Lower lobe of right lung (tissue), 2 donors: ENCODE results near the gene UBAC2. TPM values are rescaled to one million over a fixed set of nuclear protein-coding genes. Genes with fewer than 3 reads are reported as not detected.

Experiments
- ATAC-seq, 2 donors: fragments of 200-7000 bp; cut with Tn5 transposase; one replicate each; pipeline ENCODE4 v1.9.1; 2020 to 2022; ENCODE audit warnings: mild to moderate bottlenecking in 2 of 2, moderate library complexity in 2 of 2
- DNase-seq: peaks from one replicate; pipeline ENCODE4 v3.0.0-alpha.2; 2020
- H3K27ac ChIP-seq: fragments of 200-600 bp; one replicate; pipeline ENCODE4 v1.8.0; 2022
- H3K27me3 ChIP-seq: fragments of 200-600 bp; one replicate; pipeline ENCODE4 v1.8.0; 2022; ENCODE audit warnings: low read depth
- H3K36me3 ChIP-seq: fragments of 200-600 bp; one replicate; pipeline ENCODE4 v1.8.0; 2022; ENCODE audit warnings: mild to moderate bottlenecking
- H3K4me1 ChIP-seq: fragments of 200-600 bp; one replicate; pipeline ENCODE4 v1.8.0; 2022
- H3K4me3 ChIP-seq: fragments of 200-600 bp; one replicate; pipeline ENCODE4 v1.8.0; 2022; ENCODE audit warnings: mild to moderate bottlenecking
- H3K9me3 ChIP-seq: fragments of 200-600 bp; one replicate; pipeline ENCODE4 v1.8.0; 2022
- intact Hi-C: fragments of 100-400 bp; cut with DNase I; formaldehyde crosslinking; loops from one replicate; pipeline ENCODE4 v1.11.0; 2022
- total RNA-seq: library from RNA; stranded (reverse); fragmentation: NEBNext Ultra II Directional; extraction: Animal tissue kit (Norgen Biotek cat#: 25700); gene quantifications from one replicate; pipeline ENCODE4 v1.2.1, GENCODE V29; 2021
- TF ChIP-seq, protein P1 (sequence below): fragments of 200-600 bp; IDR thresholded peaks from one replicate; pipeline ENCODE4 v1.8.0; 2022; ENCODE audit warnings: antibody characterized with exemption, mild to moderate bottlenecking
- donor health status: DM: no; HTN: yes; CAD: no; lungs with severe emphysema.

Gene UBAC2
- total RNA-seq, 1 donor from 2014 or later, result 44.5 TPM

DNA sequence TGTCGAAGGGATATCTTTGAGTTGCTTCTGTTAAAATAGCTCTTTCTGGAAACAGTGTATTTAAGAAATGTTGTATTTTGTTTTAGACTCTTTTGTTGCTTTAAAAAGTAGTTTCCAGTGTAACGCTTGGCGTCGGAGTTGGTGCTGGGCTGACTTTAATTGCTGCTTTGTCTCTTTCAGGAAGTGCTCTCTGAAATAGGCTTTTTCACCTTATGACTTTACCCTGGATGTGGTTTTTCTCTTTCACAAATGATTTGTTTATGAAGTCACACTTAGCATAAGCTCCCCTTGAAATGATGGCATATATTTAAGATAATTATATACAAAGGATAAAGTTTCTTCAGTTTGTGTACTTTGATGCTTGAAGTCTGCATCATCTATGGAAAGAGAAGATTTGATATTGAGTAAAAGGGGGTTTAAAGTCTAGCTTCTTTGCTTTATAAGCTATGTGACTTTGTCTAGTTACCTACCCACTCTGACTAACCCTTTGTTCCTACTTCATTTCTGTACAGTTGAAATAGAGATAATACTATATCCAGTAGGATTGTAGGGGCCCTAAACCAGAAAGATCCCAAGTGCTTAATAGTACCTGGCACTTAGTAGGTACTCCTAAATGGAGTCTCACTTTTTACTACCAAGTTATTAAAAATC, 57.7 kb downstream of the UBAC2 start, which contains the start of gene GPR18:
GPR18 (minus strand) TSS at position 170 of the 651 bp plus-strand sequence. CDS start 2,507 bp downstream, outside the sequence.
- TF ChIP-seq, protein P1, sequence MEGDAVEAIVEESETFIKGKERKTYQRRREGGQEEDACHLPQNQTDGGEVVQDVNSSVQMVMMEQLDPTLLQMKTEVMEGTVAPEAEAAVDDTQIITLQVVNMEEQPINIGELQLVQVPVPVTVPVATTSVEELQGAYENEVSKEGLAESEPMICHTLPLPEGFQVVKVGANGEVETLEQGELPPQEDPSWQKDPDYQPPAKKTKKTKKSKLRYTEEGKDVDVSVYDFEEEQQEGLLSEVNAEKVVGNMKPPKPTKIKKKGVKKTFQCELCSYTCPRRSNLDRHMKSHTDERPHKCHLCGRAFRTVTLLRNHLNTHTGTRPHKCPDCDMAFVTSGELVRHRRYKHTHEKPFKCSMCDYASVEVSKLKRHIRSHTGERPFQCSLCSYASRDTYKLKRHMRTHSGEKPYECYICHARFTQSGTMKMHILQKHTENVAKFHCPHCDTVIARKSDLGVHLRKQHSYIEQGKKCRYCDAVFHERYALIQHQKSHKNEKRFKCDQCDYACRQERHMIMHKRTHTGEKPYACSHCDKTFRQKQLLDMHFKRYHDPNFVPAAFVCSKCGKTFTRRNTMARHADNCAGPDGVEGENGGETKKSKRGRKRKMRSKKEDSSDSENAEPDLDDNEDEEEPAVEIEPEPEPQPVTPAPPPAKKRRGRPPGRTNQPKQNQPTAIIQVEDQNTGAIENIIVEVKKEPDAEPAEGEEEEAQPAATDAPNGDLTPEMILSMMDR, result no peak
- ATAC-seq, result peak in 1 of 2 donors; percentile 61
- no peaks in the 10 kb centered on the region for H3K27me3 ChIP-seq
- H3K4me1 ChIP-seq, result no peaks in the 10 kb centered on the region
- no peak for DNase-seq
- H3K36me3 ChIP-seq, result peaks cover 9% of the 10 kb centered on the region
- H3K27ac ChIP-seq, result peak within 1 kb of the TSS; percentile 37
- intact Hi-C loops, result no loop called here
- no peaks in the 10 kb centered on the region for H3K9me3 ChIP-seq
- H3K4me3 ChIP-seq, result peak within 1 kb of the TSS; percentile 20

DNA sequence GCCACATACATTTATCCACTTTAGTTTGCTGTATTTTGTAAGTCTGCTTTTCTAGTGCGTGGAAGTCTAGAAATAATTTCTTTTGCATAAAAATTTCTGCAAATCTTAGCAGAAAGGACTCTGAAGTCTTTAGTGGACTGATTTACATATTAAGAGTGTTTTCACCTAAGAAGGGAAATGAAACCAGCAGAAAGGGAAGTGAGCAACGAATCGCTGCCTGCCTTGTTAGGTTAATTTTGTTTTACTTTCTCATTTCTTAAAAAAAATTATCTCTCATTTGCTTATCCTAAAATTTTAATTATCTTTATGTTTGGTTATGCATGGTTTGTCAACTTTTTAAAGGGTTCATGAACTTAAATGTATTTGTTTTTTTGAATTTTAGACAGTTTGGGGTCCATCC, 58.3 kb downstream of the UBAC2 start:
- H3K9me3 ChIP-seq, result no peaks in the 10 kb centered on the region
- no peak overlapping the region for H3K4me3 ChIP-seq
- no peaks in the 10 kb centered on the region for H3K27me3 ChIP-seq
- intact Hi-C loops, result no loop called here
- H3K36me3 ChIP-seq, result peaks cover 9% of the 10 kb centered on the region
- H3K27ac ChIP-seq, result peak overlapping the region; percentile 37
- TF ChIP-seq, protein P1, result no peak
- ATAC-seq (peak in 1 of 2 donors; percentile 57), DNase-seq (no peak)
- H3K4me1 ChIP-seq, result no peaks in the 10 kb centered on the region

DNA sequence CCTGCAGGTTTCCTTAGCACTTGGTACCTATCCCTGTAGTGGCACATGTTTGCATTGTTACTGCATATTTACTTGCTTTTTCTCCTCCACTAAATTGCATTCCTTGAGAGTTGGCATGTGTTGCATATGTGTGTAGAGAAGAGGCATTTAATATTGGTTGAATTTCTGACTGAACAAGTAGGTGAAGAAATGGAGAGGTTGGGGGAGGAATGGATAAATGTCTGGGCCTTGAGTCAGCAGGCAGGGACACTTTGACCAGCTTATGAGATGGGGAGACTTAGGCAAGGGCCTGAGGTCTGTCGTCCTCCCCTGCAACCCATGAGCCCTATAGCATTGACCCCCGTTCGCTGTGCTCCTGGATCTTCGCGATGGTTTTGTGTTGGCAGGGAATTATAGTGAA, 59.6 kb downstream of the UBAC2 start:
- no peak for DNase-seq
- intact Hi-C loops, result no loop called here
- peaks cover 4% of the 10 kb centered on the region for H3K36me3 ChIP-seq

DNA sequence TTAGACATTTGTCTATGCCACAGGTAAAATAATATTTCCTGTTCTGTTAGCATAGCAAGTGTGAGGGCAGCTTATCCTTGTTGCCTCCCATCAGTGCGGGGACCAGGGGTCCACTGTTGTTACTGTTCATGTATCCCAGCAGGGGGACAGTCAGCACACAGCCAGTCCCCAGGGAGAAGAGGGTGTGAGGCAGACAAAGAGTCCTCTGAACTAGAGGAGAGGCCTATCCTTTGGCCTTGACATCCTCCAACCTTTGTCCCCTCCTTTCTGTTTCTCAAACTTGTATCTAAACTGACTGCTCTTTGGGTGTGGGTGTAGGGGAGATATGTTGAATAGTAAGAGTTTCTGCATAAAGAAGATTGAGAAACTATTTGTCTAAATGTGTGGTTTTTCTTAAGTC, 60.4 kb downstream of the UBAC2 start:
- Histone ChIP-seq H3K27me3 (no peaks in the 10 kb centered on the region), H3K4me1 (no peaks in the 10 kb centered on the region), H3K27ac (no peak overlapping the region), H3K36me3 (no peaks in the 10 kb centered on the region), H3K9me3 (no peaks in the 10 kb centered on the region), H3K4me3 (no peak overlapping the region)
- TF ChIP-seq, protein P1, result no peak
- no peak for ATAC-seq
- intact Hi-C loops, result no loop called here
- DNase-seq, result no peak

More for the DNA sequence above, 59.6 kb downstream of the UBAC2 start:
- Histone ChIP-seq H3K27me3 (no peaks in the 10 kb centered on the region), H3K27ac (no peak overlapping the region), H3K4me3 (no peak overlapping the region), H3K4me1 (no peaks in the 10 kb centered on the region), H3K9me3 (no peaks in the 10 kb centered on the region)
- no peak for ATAC-seq
- TF ChIP-seq, protein P1, result no peak

DNA sequence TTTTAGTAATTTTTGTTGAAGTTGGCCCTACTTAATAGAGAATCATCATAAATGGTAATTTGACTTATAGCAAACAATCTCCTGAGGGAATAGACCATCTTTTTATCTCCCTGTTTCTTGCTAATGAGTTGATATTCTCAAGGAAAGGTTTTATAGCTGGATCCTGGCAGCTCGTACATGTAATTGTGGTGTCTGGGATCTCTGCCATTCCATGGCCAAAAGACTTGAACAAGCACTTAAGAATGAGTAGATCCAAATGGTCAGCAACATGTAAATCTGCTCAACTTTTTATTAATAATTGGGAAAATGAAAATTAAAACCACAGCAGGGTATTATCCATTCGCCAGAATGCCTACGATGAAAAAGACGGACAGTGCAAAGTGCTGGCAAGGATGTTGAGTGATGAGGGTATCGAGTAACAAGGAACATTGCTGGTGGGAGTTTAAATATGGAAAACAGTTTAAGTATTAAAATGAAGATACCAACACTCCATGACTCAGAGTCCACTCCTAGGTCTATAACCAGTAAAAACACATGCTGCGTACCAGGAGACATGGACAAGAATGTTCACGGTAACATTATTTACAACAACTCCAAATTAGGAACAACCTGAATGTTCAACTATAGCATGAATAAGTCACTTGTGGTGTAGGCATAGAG, 62.6 kb downstream of the UBAC2 start:
- Histone ChIP-seq H3K4me1 (no peaks in the 10 kb centered on the region), H3K36me3 (peaks cover 6% of the 10 kb centered on the region), H3K9me3 (no peaks in the 10 kb centered on the region), H3K27ac (no peak overlapping the region), H3K27me3 (no peaks in the 10 kb centered on the region), H3K4me3 (no peak overlapping the region)
- ATAC-seq, result no peak
- TF ChIP-seq, protein P1, result no peak
- intact Hi-C loops, result no loop called here
- no peak for DNase-seq
